Left forelimb (tissue), 1 donor: ENCODE results near the gene ARHGAP18.
"Not testable (repeated sequence)": the region's sequence is repeated elsewhere in the genome, so short reads cannot be mapped to it uniquely, and the experiment has no call there.

ENCODE experiments used
- DNase-seq: peaks from one replicate; pipeline ENCODE4 v3.0.0-alpha.2; 2018; ENCODE audit warnings: low spot score

The ARHGAP18 gene

GRCh38 chr6:129578315-129578714 lies 131.7 kb downstream of the ARHGAP18 start:
- no peak for DNase-seq

- DNase-seq: no peak
Observed at GRCh38 chr6:129577691-129578090, 132.3 kb downstream of the ARHGAP18 start.

- DNase-seq: no peak
Observed at GRCh38 chr6:129576456-129576855, 133.5 kb downstream of the ARHGAP18 start.

- no peak for DNase-seq
Observed at GRCh38 chr6:129575378-129576118, 134.4 kb downstream of the ARHGAP18 start.

GRCh38 chr6:129574605-129575004 lies 135.4 kb downstream of the ARHGAP18 start:
- DNase-seq: not testable (repeated sequence)

- DNase-seq: not testable (repeated sequence)
Observed at GRCh38 chr6:129570929-129571328, 139.0 kb downstream of the ARHGAP18 start.

GRCh38 chr6:129568015-129568414 lies 142.0 kb downstream of the ARHGAP18 start:
- DNase-seq: no peak

GRCh38 chr6:129567374-129567773 lies 142.6 kb downstream of the ARHGAP18 start:
- no peak for DNase-seq

- DNase-seq: no peak
Observed at GRCh38 chr6:129565811-129566210, 144.2 kb downstream of the ARHGAP18 start.

- no peak for DNase-seq
Observed at GRCh38 chr6:129565366-129565765, 144.6 kb downstream of the ARHGAP18 start.

GRCh38 chr6:129558248-129558647 lies 151.7 kb downstream of the ARHGAP18 start:
- DNase-seq: no peak

GRCh38 chr6:129555206-129555832 lies 154.7 kb downstream of the ARHGAP18 start:
- no peak for DNase-seq

GRCh38 chr6:129552413-129552812 lies 157.6 kb downstream of the ARHGAP18 start:
- no peak for DNase-seq

GRCh38 chr6:129551486-129551885 lies 158.5 kb downstream of the ARHGAP18 start:
- no peak for DNase-seq

- no peak for DNase-seq
Observed at GRCh38 chr6:129546702-129547101, 163.3 kb downstream of the ARHGAP18 start.

- DNase-seq: no peak
Observed at GRCh38 chr6:129544892-129545612, 164.9 kb downstream of the ARHGAP18 start.

GRCh38 chr6:129543981-129544380 lies 166.0 kb downstream of the ARHGAP18 start:
- DNase-seq: no peak

- DNase-seq: no peak
Observed at GRCh38 chr6:129542705-129543104, 167.3 kb downstream of the ARHGAP18 start.

- DNase-seq: no peak
Observed at GRCh38 chr6:129539032-129539431, 170.9 kb downstream of the ARHGAP18 start.

GRCh38 chr6:129536271-129536670 lies 173.7 kb downstream of the ARHGAP18 start:
- no peak for DNase-seq

- DNase-seq: no peak
Observed at GRCh38 chr6:129534926-129535325, 175.1 kb downstream of the ARHGAP18 start.
